Spinal cord (tissue), 10 donors: ENCODE data around the gene PARD3B. TPM values are rescaled to one million over a fixed set of nuclear protein-coding genes. Genes with fewer than 3 reads are reported as not detected.

Source experiments
- DNase-seq, 6 donors: peaks; one replicate each; pipeline versions ENCODE4 v3.0.0 to v3.0.0-alpha.2; 2013 to 2015; ENCODE audit warnings: low spot score in 6 of 6, low read depth in 4 of 6
- H3K27ac ChIP-seq: one replicate; pipeline ENCODE4 v1.5.1; 2013; ENCODE audit warnings: low read depth, low read length, control low read depth
- H3K27me3 ChIP-seq: one replicate; pipeline ENCODE4 v1.6.1; 2013; ENCODE audit warnings: low read length; ENCODE audit not compliant: control insufficient read depth, insufficient read depth
- H3K36me3 ChIP-seq: one replicate; pipeline ENCODE4 v1.6.1; 2013; ENCODE audit warnings: low read length; ENCODE audit not compliant: control insufficient read depth, insufficient read depth
- H3K4me1 ChIP-seq: one replicate; pipeline ENCODE4 v1.6.1; 2013; ENCODE audit warnings: low read length; ENCODE audit not compliant: control insufficient read depth, insufficient read depth
- H3K4me3 ChIP-seq: one replicate; pipeline ENCODE4 v1.5.1; 2013; ENCODE audit warnings: low read depth, low read length, control low read depth
- H3K9me3 ChIP-seq: one replicate; pipeline ENCODE4 v1.6.1; 2013; ENCODE audit warnings: low read length; ENCODE audit not compliant: control insufficient read depth, insufficient read depth
- WGBS: methylation state at CpG from one replicate; pipeline ENCODE4 v1.1.5; 2013; ENCODE audit warnings: missing lambda C conversion rate; ENCODE audit not compliant: insufficient coverage; 5-methylcytosine and 5-hydroxymethylcytosine counted together
- polyA plus RNA-seq, 2 donors: library from polyadenylated mRNA; unstranded; fragments of 120-200 nt; gene quantifications; one replicate each; pipeline ENCODE4 v1.2.1, GENCODE V29; 2013; ENCODE audit not compliant: insufficient read length in 2 of 2
- total RNA-seq, 2 donors: library from RNA; depleted of rRNA in 1 of 2; stranded (reverse); fragments of 120-200 nt in 1 of 2; fragments of >200 nt in 1 of 2; gene quantifications; one replicate each; pipeline versions ENCODE4 v1.2.3 to v1.2.4, GENCODE V29; 2013 to 2014
- donor health status: healthy.

PARD3B gene
- total and polyA plus RNA-seq, 4 donors = 10.8 to 34.6 (median 22.1) TPM

- H3K4me3 ChIP-seq = no peak overlapping the region
- no peak for DNase-seq
- H3K27ac ChIP-seq = no peak overlapping the region
- 90% methylated on average over 2 of the region's 4 CpGs for WGBS
- H3K9me3 ChIP-seq = no peaks in the 10 kb centered on the region
- H3K36me3 ChIP-seq = no peaks in the 10 kb centered on the region
- peaks cover 3% of the 10 kb centered on the region for H3K4me1 ChIP-seq
- H3K27me3 ChIP-seq = no peaks in the 10 kb centered on the region
Measured at GRCh38 chr2:205343103-205343502, 797.8 kb downstream of the PARD3B start.

DNA sequence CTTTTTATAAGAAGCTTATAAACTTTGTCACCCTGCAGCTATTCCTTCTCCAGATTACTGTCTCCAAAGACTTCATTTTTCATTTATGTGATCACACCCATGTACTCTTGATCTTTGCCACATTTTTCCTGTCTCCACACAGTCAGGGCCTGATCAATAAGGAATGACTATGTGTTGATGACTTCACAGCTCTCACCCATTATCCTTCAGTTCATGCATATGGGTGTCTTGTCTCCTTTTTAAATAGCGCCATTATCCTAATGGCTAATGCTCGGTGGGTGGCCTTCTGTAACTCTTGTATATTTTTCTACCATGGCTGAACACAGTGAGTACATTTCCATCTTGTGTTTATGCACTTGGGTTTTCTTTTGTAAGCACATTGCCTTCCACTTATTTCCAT lies 801.4 kb downstream of the PARD3B start:
- H3K4me3 ChIP-seq = no peak overlapping the region
- H3K36me3 ChIP-seq = no peaks in the 10 kb centered on the region
- no peak for DNase-seq
- H3K27ac ChIP-seq = no peak overlapping the region
- H3K9me3 ChIP-seq = no peaks in the 10 kb centered on the region
- H3K27me3 ChIP-seq = no peaks in the 10 kb centered on the region
- no CpG with 5 or more reads among the region's 2 CpGs for WGBS
- H3K4me1 ChIP-seq = peaks cover 3% of the 10 kb centered on the region

DNA sequence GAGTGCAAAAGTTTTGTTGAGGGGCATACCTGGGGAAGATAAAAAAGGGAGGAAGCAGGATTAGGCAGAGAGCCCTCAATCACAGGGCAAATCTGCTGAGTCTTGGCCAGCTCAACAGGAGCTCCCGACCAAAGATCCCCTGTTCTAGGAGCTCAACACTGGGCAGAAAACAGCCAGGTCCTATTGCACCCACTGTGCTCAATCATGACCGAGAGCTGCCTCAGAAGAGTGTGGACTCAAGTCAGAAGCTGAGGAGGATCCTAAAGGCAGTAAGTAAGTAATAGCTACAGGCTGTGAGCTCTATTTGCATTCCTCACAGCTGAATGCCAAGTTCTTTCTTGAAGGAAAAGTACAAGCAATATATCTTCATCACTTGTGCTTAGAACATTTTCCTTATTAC lies 802.6 kb downstream of the PARD3B start:
- Histone ChIP-seq H3K4me1 (peaks cover 3% of the 10 kb centered on the region), H3K9me3 (no peaks in the 10 kb centered on the region), H3K36me3 (no peaks in the 10 kb centered on the region), H3K4me3 (no peak overlapping the region), H3K27me3 (no peaks in the 10 kb centered on the region), H3K27ac (no peak overlapping the region)
- no peak for DNase-seq
- 69% methylated on average over 2 of the region's 2 CpGs for WGBS

DNA sequence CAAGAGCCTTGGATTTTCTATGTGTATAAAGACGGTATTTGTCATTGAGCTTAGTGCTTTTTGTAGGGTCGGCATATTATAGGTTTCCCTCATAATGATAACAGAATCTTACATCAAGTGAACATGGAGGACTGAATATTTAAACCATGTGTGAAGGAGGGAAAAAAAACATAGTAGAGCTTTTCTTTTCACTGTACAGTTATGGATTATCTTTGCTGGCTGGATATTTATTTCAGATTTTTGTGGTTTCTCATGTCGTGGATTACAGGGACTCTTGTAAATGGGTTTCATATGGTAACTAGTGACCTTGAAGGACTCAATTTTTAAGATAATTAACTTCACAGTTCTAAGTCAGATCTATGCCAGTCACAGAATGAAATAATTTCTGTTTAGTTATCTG lies 806.8 kb downstream of the PARD3B start:
- no peak for DNase-seq
- Histone ChIP-seq H3K4me1 (peaks cover 3% of the 10 kb centered on the region), H3K27ac (no peak overlapping the region), H3K9me3 (no peaks in the 10 kb centered on the region), H3K36me3 (no peaks in the 10 kb centered on the region), H3K27me3 (no peaks in the 10 kb centered on the region), H3K4me3 (no peak overlapping the region)
- no CpG with 5 or more reads among the region's 3 CpGs for WGBS

GRCh38 chr2:205352593-205352992 lies 807.3 kb downstream of the PARD3B start:
- Histone ChIP-seq H3K27me3 (no peaks in the 10 kb centered on the region), H3K4me1 (peaks cover 3% of the 10 kb centered on the region), H3K36me3 (no peaks in the 10 kb centered on the region), H3K4me3 (no peak overlapping the region), H3K9me3 (no peaks in the 10 kb centered on the region), H3K27ac (no peak overlapping the region)
- WGBS = no CpG with 5 or more reads among the region's 3 CpGs
- DNase-seq = no peak

DNA sequence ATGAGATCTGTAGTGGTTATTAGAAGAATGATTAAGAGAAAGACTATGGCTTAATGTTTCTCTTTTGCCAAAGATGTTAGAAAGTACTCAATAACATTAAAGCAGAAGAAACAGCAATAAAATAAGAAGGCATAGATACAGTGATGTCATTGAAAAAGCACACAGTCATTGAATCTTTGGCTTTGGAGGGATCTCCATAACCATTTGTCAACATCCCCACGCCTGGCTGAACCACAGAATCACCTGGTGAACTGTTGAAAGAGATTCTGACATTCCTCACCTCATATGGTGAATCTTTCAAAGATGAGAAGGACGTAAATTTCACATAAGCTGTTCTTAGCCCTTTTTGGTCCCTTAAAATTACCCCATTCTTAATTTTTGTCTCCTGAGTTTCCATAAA lies 812.5 kb downstream of the PARD3B start:
- H3K27me3 ChIP-seq = no peaks in the 10 kb centered on the region
- no peaks in the 10 kb centered on the region for H3K36me3 ChIP-seq
- WGBS = no CpG with 5 or more reads among the region's 2 CpGs
- H3K4me3 ChIP-seq = no peak overlapping the region
- H3K9me3 ChIP-seq = no peaks in the 10 kb centered on the region
- no peaks in the 10 kb centered on the region for H3K4me1 ChIP-seq
- DNase-seq = no peak
- no peak overlapping the region for H3K27ac ChIP-seq

- Histone ChIP-seq H3K4me1 (no peaks in the 10 kb centered on the region), H3K4me3 (no peak overlapping the region), H3K27ac (no peak overlapping the region), H3K36me3 (no peaks in the 10 kb centered on the region), H3K9me3 (no peaks in the 10 kb centered on the region), H3K27me3 (no peaks in the 10 kb centered on the region)
- no peak for DNase-seq
- 49% methylated on average over 5 of the region's 8 CpGs for WGBS
Measured at GRCh38 chr2:205358351-205358815, 813.1 kb downstream of the PARD3B start.

- no peaks in the 10 kb centered on the region for H3K27me3 ChIP-seq
- no peak overlapping the region for H3K27ac ChIP-seq
- DNase-seq = no peak
- no peaks in the 10 kb centered on the region for H3K36me3 ChIP-seq
- WGBS = 96% methylated on average over 2 of the region's 3 CpGs
- no peaks in the 10 kb centered on the region for H3K4me1 ChIP-seq
- H3K4me3 ChIP-seq = no peak overlapping the region
- no peaks in the 10 kb centered on the region for H3K9me3 ChIP-seq
Measured at GRCh38 chr2:205361272-205361671, 816.0 kb downstream of the PARD3B start.

DNA sequence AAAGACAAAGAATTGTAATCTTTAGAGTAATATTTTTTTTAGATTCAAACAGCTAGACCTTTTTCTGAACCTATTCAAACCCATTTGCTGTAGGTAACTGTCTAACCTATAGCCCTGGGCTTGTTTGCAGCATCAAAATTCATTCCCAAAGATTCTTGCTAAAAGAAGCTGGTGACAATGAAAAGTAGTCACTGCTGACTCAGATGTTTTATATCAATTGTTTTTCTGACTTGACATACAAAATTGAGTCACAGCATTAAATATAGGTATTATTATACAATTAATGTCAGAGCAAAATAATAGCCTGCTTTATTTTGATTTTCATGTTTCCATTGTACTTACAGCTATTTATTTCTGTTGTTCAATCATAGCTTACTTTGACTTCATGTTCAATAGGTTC lies 816.7 kb downstream of the PARD3B start:
- DNase-seq = no peak
- Histone ChIP-seq H3K36me3 (no peaks in the 10 kb centered on the region), H3K27me3 (no peaks in the 10 kb centered on the region), H3K9me3 (no peaks in the 10 kb centered on the region), H3K4me1 (no peaks in the 10 kb centered on the region), H3K4me3 (no peak overlapping the region), H3K27ac (no peak overlapping the region)

GRCh38 chr2:205364261-205364660 lies 819.0 kb downstream of the PARD3B start:
- H3K36me3 ChIP-seq = no peaks in the 10 kb centered on the region
- no peaks in the 10 kb centered on the region for H3K9me3 ChIP-seq
- H3K4me3 ChIP-seq = no peak overlapping the region
- 85% methylated on average over 2 of the region's 3 CpGs for WGBS
- no peaks in the 10 kb centered on the region for H3K27me3 ChIP-seq
- H3K27ac ChIP-seq = no peak overlapping the region
- no peak for DNase-seq
- H3K4me1 ChIP-seq = no peaks in the 10 kb centered on the region
